T-cell (primary cell): ENCODE results near the gene KDM2A. TPM values are rescaled to one million over a fixed set of nuclear protein-coding genes. Genes with fewer than 3 reads are reported as not detected.

Experiments used
- ATAC-seq, 4 experiments: fragments of 200-7000 bp in 3 of 4; fragments of 150-1000 bp in 1 of 4; cut with Tn5 transposase; replicated peaks in 1 of 4; 1 replicate in 3 of 4; 2 replicates in 1 of 4; pipeline ENCODE4 v1.10.0; 2021; ENCODE audit warnings: moderate library complexity in 3 of 4, mild to moderate bottlenecking in 2 of 4, moderate number of reproducible peaks in 1 of 4
- CTCF ChIA-PET, 2 donors: fragments of 300-600 bp; sonication (Branson Sonifier 250); formaldehyde crosslinking; loops; one replicate each; lab custom pipeline; 2022; ENCODE audit warnings: antibody characterized with exemption in 2 of 2; lab: Charles Lee
- POLR2A ChIA-PET, 2 donors: fragments of 300-600 bp; sonication (Branson Sonifier 250); formaldehyde crosslinking; loops; one replicate each; lab custom pipeline; 2022; ENCODE audit warnings: antibody characterized with exemption in 2 of 2; lab: Charles Lee
- DNase-seq, 35 experiments: peaks; one replicate each; pipeline versions ENCODE4 v3.0.0 to v3.0.0-alpha.2; 2013 to 2023
- H3K27ac ChIP-seq: one replicate; pipeline ENCODE4 v1.5.1; 2013; ENCODE audit warnings: low read length
- H3K27me3 ChIP-seq, 2 experiments: replicated peaks in 1 of 2; 1 replicate in 1 of 2; 2 replicates in 1 of 2; pipeline versions ENCODE4 v1.6.1 to v1.7.0; 2013; ENCODE audit warnings: low read length in 1 of 2, mixed read lengths in 1 of 2; ENCODE audit not compliant: control insufficient read depth in 2 of 2, insufficient read depth in 2 of 2; ENCODE audit errors: extremely low read depth in 1 of 2
- H3K36me3 ChIP-seq, 2 donors: 1 replicate in 1 of 2; 2 replicates in 1 of 2; pipeline versions ENCODE4 v1.6.1 to v1.7.0; 2013; ENCODE audit warnings: low read length in 1 of 2; ENCODE audit not compliant: control insufficient read depth in 2 of 2, insufficient read depth in 1 of 2; ENCODE audit errors: extremely low read depth in 1 of 2
- H3K4me1 ChIP-seq, 2 experiments: 1 replicate in 1 of 2; 2 replicates in 1 of 2; pipeline versions ENCODE4 v1.6.1 to v1.7.0; 2013; ENCODE audit warnings: low read length in 2 of 2, mixed read lengths in 1 of 2; ENCODE audit not compliant: insufficient read depth in 2 of 2, control insufficient read depth in 1 of 2; ENCODE audit errors: extremely low read depth in 1 of 2
- H3K4me3 ChIP-seq, 2 donors: 1 replicate in 1 of 2; 2 replicates in 1 of 2; pipeline versions ENCODE4 v1.5.1 to v1.7.0; 2013; ENCODE audit warnings: mild to moderate bottlenecking in 2 of 2, low read length in 1 of 2, moderate library complexity in 1 of 2; ENCODE audit not compliant: control insufficient read depth in 1 of 2; ENCODE audit errors: extremely low read depth in 1 of 2
- H3K9me3 ChIP-seq: 2 replicates; pipeline ENCODE4 v1.7.0; 2013
- H3K27ac Mint-ChIP-seq, 2 donors: one replicate each; pipeline ENCODE4 v1.8.0; 2020 to 2021; ENCODE audit warnings: mild to moderate bottlenecking in 2 of 2, mixed read lengths in 2 of 2
- H3K27me3 Mint-ChIP-seq, 2 donors: one replicate each; pipeline ENCODE4 v1.8.0; 2021 to 2022; ENCODE audit warnings: mixed read lengths in 2 of 2
- H3K36me3 Mint-ChIP-seq: one replicate; pipeline ENCODE4 v1.8.0; 2021; ENCODE audit warnings: mixed read lengths
- H3K4me1 Mint-ChIP-seq, 3 donors: one replicate each; pipeline ENCODE4 v1.8.0; 2020 to 2022; ENCODE audit warnings: mixed read lengths in 3 of 3, mild to moderate bottlenecking in 1 of 3
- H3K4me3 Mint-ChIP-seq, 3 donors: one replicate each; pipeline ENCODE4 v1.8.0; 2020 to 2022; ENCODE audit warnings: mild to moderate bottlenecking in 3 of 3, mixed read lengths in 3 of 3, moderate library complexity in 3 of 3
- H3K9me3 Mint-ChIP-seq, 3 donors: one replicate each; pipeline ENCODE4 v1.8.0; 2020 to 2022; ENCODE audit warnings: mixed read lengths in 3 of 3
- WGBS: methylation state at CpG from one replicate; pipeline ENCODE4 v1.1.5; 2013; ENCODE audit warnings: missing lambda C conversion rate; ENCODE audit not compliant: insufficient coverage; 5-methylcytosine and 5-hydroxymethylcytosine counted together
- total RNA-seq, 35 experiments: library from RNA in 6 of 35; stranded (reverse) in 6 of 35; fragments of 120-200 nt in 1 of 35; gene quantifications; one replicate each; pipeline versions ENCODE4 v1.2.1 to v1.2.4 and lab custom pipeline; 2013 to 2026

KDM2A gene
- total RNA-seq, 5 donors from 2014 or later (not counting 1 experiment from before 2014, with no cell fraction given): 157 to 333 (median 178) TPM

DNA sequence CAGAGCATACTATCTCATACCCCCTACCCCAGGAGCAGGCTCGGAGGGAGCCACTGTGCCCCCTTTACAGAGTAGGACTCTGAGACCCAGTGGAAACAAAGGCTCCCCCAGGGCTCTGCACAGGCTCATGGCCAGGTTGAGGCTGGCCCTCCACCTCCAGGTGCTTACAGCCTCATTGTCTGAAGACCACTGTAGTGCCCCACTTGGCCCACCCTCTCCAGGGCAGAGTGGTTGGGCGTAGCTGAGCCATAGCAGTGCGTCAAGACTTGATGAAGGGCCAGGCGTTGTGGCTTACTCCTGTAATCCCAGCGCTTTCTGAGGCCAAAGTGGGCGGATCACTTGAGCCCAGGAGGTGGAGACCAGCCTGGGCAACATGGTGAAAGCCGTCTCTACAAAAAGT is 171.7 kb downstream of the KDM2A start:
- no peaks in the 10 kb centered on the region for H3K9me3 Mint-ChIP-seq
- Histone ChIP-seq H3K4me3 (no peak overlapping the region), H3K9me3 (no peaks in the 10 kb centered on the region), H3K27ac (peak overlapping the region; percentile 62), H3K27me3 (no peaks in the 10 kb centered on the region), H3K4me1 (peaks cover 26 to 61% of the 10 kb centered on the region in 2 experiments), H3K36me3 (peaks cover 2 to 48% of the 10 kb centered on the region in 2 donors)
- ChIA-PET POLR2A (interaction anchor here in 1 of 2 donors (0.7 kb wide), 1 partner anchor 23 kb away, joined by 3 read pairs; no protein-coding TSS in a partner anchor), CTCF (interaction anchor here in 1 of 2 donors (0.7 kb wide), 1 partner anchor 13 kb away, joined by 13 read pairs; no protein-coding TSS in a partner anchor)
- H3K27ac Mint-ChIP-seq: peak overlapping the region; percentile 91 to 95
- peaks cover 23% of the 10 kb centered on the region for H3K36me3 Mint-ChIP-seq
- peaks cover 58 to 63% (median 63%) of the 10 kb centered on the region in 3 donors for H3K4me1 Mint-ChIP-seq
- H3K4me3 Mint-ChIP-seq: peak overlapping the region; percentile 85 to 89 (median 85)
- DNase-seq (no peak), ATAC-seq (no peak)
- no peaks in the 10 kb centered on the region for H3K27me3 Mint-ChIP-seq
- 92% methylated on average over 7 of the region's 7 CpGs for WGBS

DNA sequence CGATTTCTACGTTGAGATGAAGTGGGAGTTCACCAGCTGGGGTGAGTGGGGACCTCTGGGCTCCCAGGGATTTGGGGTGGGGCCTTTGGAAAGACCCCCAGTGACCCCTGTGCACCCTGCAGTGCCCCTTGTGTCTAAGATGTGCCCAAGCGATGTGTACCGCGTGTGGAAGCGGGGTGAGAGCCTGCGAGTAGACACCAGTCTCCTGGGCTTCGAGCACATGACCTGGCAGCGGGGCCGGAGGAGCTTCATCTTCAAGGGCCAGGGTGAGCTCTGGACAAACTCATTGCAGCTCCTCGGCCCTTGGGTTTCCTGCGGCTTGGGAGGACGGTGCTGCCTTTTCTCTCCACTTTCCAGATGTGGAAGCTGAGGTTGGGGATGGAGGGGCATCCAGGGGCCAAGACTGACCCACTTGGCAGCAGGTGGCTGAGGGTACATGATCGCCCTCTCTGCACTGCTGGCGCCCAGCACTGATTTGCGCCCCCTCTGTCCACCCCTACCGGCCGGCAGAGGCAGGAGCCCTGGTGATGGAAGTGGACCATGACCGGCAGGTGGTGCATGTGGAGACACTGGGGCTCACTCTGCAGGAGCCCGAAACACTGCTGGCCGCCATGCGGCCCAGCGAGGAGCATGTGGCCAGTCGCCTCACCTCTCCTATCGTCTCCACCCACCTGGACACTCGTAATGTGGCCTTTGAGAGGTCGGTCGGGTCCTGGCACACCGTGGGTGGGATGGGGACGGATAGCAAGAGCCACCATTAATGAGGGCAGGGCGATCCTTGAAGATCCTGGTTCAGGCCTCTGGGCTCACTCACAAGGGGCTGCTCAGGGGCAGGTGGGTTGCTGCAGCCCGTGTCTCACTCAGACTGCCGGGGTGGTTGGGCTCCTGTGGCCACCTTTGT is 172.7 kb downstream of the KDM2A start:
- Histone ChIP-seq H3K9me3 (no peaks in the 10 kb centered on the region), H3K4me1 (peaks cover 21 to 52% of the 10 kb centered on the region in 2 experiments), H3K36me3 (peaks cover 0 to 46% of the 10 kb centered on the region in 2 donors), H3K27ac (peak overlapping the region; percentile 23), H3K27me3 (no peaks in the 10 kb centered on the region), H3K4me3 (no peak overlapping the region)
- Mint-ChIP-seq H3K9me3 (peaks cover 0 to 6% (median 4%) of the 10 kb centered on the region in 3 donors), H3K4me1 (peaks cover 57 to 62% (median 60%) of the 10 kb centered on the region in 3 donors), H3K36me3 (peaks cover 33% of the 10 kb centered on the region), H3K4me3 (peak overlapping the region; percentile 17 to 89 (median 17)), H3K27ac (peak overlapping the region; percentile 73 to 82), H3K27me3 (no peaks in the 10 kb centered on the region)
- POLR2A ChIA-PET: interaction anchor here (0.5 to 0.7 kb wide), 2 partner anchors 24 to 29 kb away, joined by 3 to 7 read pairs; no protein-coding TSS in a partner anchor
- ATAC-seq: no peak
- CTCF ChIA-PET: interaction anchor here (0.6 to 2.7 kb wide), 3 partner anchors 24 to 35 kb away, joined by 3 to 7 read pairs (median 3); partner anchors contain the start of gene GRK2 (in 1 of the 2)
- DNase-seq: no peak
- 97% methylated on average over 22 of the region's 33 CpGs for WGBS

DNA sequence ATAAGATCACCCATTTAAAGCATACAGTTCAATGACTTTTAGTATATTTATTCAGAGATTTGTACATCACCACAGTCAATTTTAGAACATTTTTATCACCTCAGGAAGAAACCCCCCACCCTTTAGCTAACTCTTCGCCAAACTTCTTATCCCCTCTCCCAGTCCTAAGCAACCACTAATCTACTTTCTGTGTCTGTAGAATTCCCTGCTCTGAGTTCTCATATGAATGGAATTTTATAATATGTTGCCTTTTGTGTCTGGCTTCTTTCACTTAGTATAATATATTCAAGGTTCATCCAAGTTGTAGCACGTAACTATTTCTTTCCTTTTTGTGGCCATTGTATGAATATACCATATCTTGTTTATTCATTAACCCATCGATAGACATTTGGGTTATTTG is 173.6 kb downstream of the KDM2A start:
- Mint-ChIP-seq H3K9me3 (peaks cover 0 to 10% (median 8%) of the 10 kb centered on the region in 3 donors), H3K36me3 (peaks cover 37% of the 10 kb centered on the region), H3K27me3 (no peaks in the 10 kb centered on the region), H3K4me3 (peak overlapping the region; percentile 8 to 45 (median 32)), H3K27ac (peak overlapping the region; percentile 60 to 82), H3K4me1 (peaks cover 53 to 56% (median 54%) of the 10 kb centered on the region in 3 donors)
- DNase-seq (no peak), ATAC-seq (no peak)
- Histone ChIP-seq H3K27ac (peak overlapping the region; percentile 62), H3K36me3 (peaks cover 0 to 44% of the 10 kb centered on the region in 2 donors), H3K9me3 (no peaks in the 10 kb centered on the region), H3K4me3 (no peak overlapping the region), H3K4me1 (peaks cover 14 to 43% of the 10 kb centered on the region in 2 experiments), H3K27me3 (no peaks in the 10 kb centered on the region)
- ChIA-PET CTCF (interaction anchor here in 1 of 2 donors (0.7 to 2.7 kb wide), 6 partner anchors 15 to 50 kb away, joined by 3 to 10 read pairs (median 4); partner anchors contain the start of gene GRK2), POLR2A (interaction anchor here in 1 of 2 donors (0.7 kb wide), 1 partner anchor 60 kb away, joined by 3 read pairs; no protein-coding TSS in a partner anchor)
- no CpG with 5 or more reads among the region's 3 CpGs for WGBS

DNA sequence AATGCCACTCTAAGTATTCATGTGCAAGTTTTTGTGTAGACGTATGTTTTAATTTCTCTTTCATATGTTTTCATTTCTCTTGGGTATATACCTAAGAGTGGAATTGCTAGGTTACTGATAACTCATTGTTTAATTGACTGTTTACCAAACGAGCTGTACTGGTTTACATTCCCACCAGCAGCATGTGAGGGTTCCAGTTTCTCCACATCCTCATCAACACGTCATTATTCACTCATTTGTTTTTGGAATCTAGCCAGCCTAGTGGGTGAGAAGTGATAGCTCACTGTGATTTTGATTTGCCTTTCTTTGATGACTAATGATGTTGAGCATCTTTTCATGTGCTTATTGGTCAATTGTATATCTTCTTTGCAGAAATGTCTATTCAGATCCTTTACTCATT is 174.0 kb downstream of the KDM2A start:
- H3K9me3 Mint-ChIP-seq: peaks cover 0 to 10% (median 8%) of the 10 kb centered on the region in 3 donors
- Histone ChIP-seq H3K27ac (peak overlapping the region; percentile 62), H3K27me3 (no peaks in the 10 kb centered on the region), H3K36me3 (peaks cover 0 to 45% of the 10 kb centered on the region in 2 donors), H3K4me1 (peaks cover 10 to 38% of the 10 kb centered on the region in 2 experiments), H3K9me3 (no peaks in the 10 kb centered on the region), H3K4me3 (no peak overlapping the region)
- peak overlapping the region; percentile 60 to 82 for H3K27ac Mint-ChIP-seq
- POLR2A ChIA-PET: interaction anchor here in 1 of 2 donors (0.6 to 0.7 kb wide), 2 partner anchors 60 to 127 kb away, joined by 3 to 5 read pairs; no protein-coding TSS in a partner anchor
- no CpG with 5 or more reads among the region's 3 CpGs for WGBS
- DNase-seq: peak in 2 of 35 experiments; percentile 49 to 70
- peaks cover 49 to 56% (median 52%) of the 10 kb centered on the region in 3 donors for H3K4me1 Mint-ChIP-seq
- peaks cover 37% of the 10 kb centered on the region for H3K36me3 Mint-ChIP-seq
- peak overlapping the region; percentile 8 to 45 (median 32) for H3K4me3 Mint-ChIP-seq
- CTCF ChIA-PET: interaction anchor here (0.5 to 2.7 kb wide), 7 partner anchors 16 to 50 kb away, joined by 3 to 10 read pairs (median 4); partner anchors contain the start of gene GRK2 (in 1 of the 2)
- H3K27me3 Mint-ChIP-seq: no peaks in the 10 kb centered on the region
- ATAC-seq: no peak

DNA sequence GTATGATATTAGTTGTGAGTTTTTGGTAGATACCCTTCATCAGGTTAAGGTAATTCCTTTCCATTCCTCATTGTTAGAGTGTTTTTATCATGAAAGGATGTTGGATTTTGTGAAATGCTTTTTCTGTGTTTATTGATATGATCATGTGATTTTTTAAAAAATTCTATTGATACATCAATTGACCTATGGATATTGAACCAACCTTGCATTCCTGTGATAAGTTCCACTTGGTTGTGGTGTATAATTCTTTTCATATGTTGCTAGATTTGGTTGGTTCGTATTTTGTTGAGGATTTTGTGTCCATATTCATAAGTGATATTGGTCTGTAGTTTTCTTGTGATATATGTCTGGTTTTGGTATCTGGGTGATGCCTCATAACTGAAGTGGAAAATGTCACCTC is 176.8 kb downstream of the KDM2A start:
- no peaks in the 10 kb centered on the region for H3K27me3 ChIP-seq
- no peak overlapping the region for H3K4me3 ChIP-seq
- ChIA-PET POLR2A (interaction anchor here in 1 of 2 donors (0.6 to 0.8 kb wide), 2 partner anchors 8 to 50 kb away, joined by 3 read pairs; no protein-coding TSS in a partner anchor), CTCF (no interaction called here)
- peak overlapping the region in 1 of 2 donors; percentile 66 for H3K27ac Mint-ChIP-seq
- peaks cover 50% of the 10 kb centered on the region for H3K36me3 Mint-ChIP-seq
- no peaks in the 10 kb centered on the region for H3K9me3 ChIP-seq
- H3K27me3 Mint-ChIP-seq: no peaks in the 10 kb centered on the region
- peak overlapping the region in 1 of 3 donors; percentile 8 for H3K4me3 Mint-ChIP-seq
- H3K36me3 ChIP-seq: peaks cover 15 to 64% of the 10 kb centered on the region in 2 donors
- DNase-seq (no peak), ATAC-seq (no peak)
- peaks cover 0 to 10% (median 8%) of the 10 kb centered on the region in 3 donors for H3K9me3 Mint-ChIP-seq
- no CpG with 5 or more reads among the region's 1 CpG for WGBS
- peaks cover 34 to 55% (median 47%) of the 10 kb centered on the region in 3 donors for H3K4me1 Mint-ChIP-seq
- H3K27ac ChIP-seq: no peak overlapping the region
- peaks cover 10 to 30% of the 10 kb centered on the region in 2 experiments for H3K4me1 ChIP-seq
